SK-N-SH treated with all-trans-retinoic acid at 6 μM for 48 hours (cell line): ENCODE measurements around the gene CCDC57.

ENCODE experiments used
- ATAC-seq: fragments of 200-7000 bp; cut with Tn5 transposase; 3 replicates; pipeline ENCODE4 v1.9.1; 2020; ENCODE audit warnings: mild to moderate bottlenecking, moderate library complexity
- ARNTL ChIP-seq: fragments of 450-650 bp; formaldehyde crosslinking; IDR thresholded peaks from 2 replicates; pipeline ENCODE4 v1.5.0; 2020; ENCODE audit warnings: low read depth, mild to moderate bottlenecking, moderate library complexity, borderline replicate concordance
- BACH2 ChIP-seq: fragments of 250-450 bp; sonication (Bioruptor Pico); IDR thresholded peaks from 2 replicates; pipeline ENCODE4 v1.9.0; 2021; ENCODE audit warnings: mild to moderate bottlenecking, borderline replicate concordance
- CSDC2 ChIP-seq: fragments of 250-450 bp; sonication (Bioruptor Pico); IDR thresholded peaks from 2 replicates; pipeline ENCODE4 v1.5.0; 2020; ENCODE audit warnings: mild to moderate bottlenecking, moderate library complexity
- ESRRG ChIP-seq: fragments of 250-450 bp; sonication (Bioruptor Pico); IDR thresholded peaks from 2 replicates; pipeline ENCODE4 v1.6.1; 2021; ENCODE audit warnings: mild to moderate bottlenecking
- GLIS3 ChIP-seq: fragments of 250-450 bp; sonication (Bioruptor Pico); IDR thresholded peaks from 2 replicates; pipeline ENCODE4 v1.5.0; 2020; ENCODE audit warnings: mild to moderate bottlenecking, moderate library complexity
- ISL1 ChIP-seq: fragments of 250-450 bp; sonication (Bioruptor Pico); IDR thresholded peaks from 2 replicates; pipeline ENCODE4 v2.1.2; 2022; ENCODE audit warnings: mild to moderate bottlenecking, moderate library complexity
- OSR1 ChIP-seq: fragments of 250-450 bp; sonication (Bioruptor Pico); IDR thresholded peaks from 2 replicates; pipeline ENCODE4 v1.8.0; 2022; ENCODE audit warnings: moderate library complexity, mild to moderate bottlenecking, inconsistent platforms
- PPARA ChIP-seq: fragments of 250-450 bp; sonication (Bioruptor Pico); IDR thresholded peaks from 2 replicates; pipeline ENCODE4 v1.5.0; 2020; ENCODE audit warnings: mild to moderate bottlenecking, borderline replicate concordance
- RARB ChIP-seq: fragments of 250-450 bp; sonication (Bioruptor Pico); IDR thresholded peaks from 2 replicates; pipeline ENCODE4 v1.8.0; 2021; ENCODE audit warnings: mild to moderate bottlenecking, moderate library complexity
- SNAI2 ChIP-seq: fragments of 250-450 bp; sonication (Bioruptor Pico); IDR thresholded peaks from 2 replicates; pipeline ENCODE4 v1.5.0; 2020; ENCODE audit warnings: mild to moderate bottlenecking, moderate library complexity
- TCF4 ChIP-seq: fragments of 250-450 bp; sonication (Bioruptor Pico); IDR thresholded peaks from 2 replicates; pipeline ENCODE4 v1.8.0; 2021; ENCODE audit warnings: mild to moderate bottlenecking, moderate library complexity, borderline replicate concordance
- TOX ChIP-seq: fragments of 250-450 bp; sonication (Bioruptor Pico); IDR thresholded peaks from 2 replicates; pipeline ENCODE4 v1.8.0; 2021; ENCODE audit warnings: mild to moderate bottlenecking, moderate library complexity, borderline replicate concordance
- ZC3H10 ChIP-seq: fragments of 250-450 bp; sonication (Bioruptor Pico); IDR thresholded peaks from 2 replicates; pipeline ENCODE4 v1.5.1; 2021; ENCODE audit warnings: mild to moderate bottlenecking, moderate library complexity
- ZFP3 ChIP-seq: fragments of 250-450 bp; sonication (Bioruptor Pico); IDR thresholded peaks from 2 replicates; pipeline ENCODE4 v1.5.0; 2020; ENCODE audit warnings: mild to moderate bottlenecking, moderate library complexity
- ZFP30 ChIP-seq: fragments of 450-650 bp; formaldehyde crosslinking; IDR thresholded peaks from 2 replicates; pipeline ENCODE4 v1.5.0; 2022; ENCODE audit warnings: mild to moderate bottlenecking, moderate library complexity
- ZNF565 ChIP-seq: fragments of 450-650 bp; formaldehyde crosslinking; conservative IDR thresholded peaks from 2 replicates; pipeline ENCODE4 v1.5.0; 2020; ENCODE audit warnings: low read depth, mild to moderate bottlenecking, moderate library complexity
- ZNF70 ChIP-seq: fragments of 450-650 bp; formaldehyde crosslinking; IDR thresholded peaks from 2 replicates; pipeline ENCODE4 v1.5.0; 2020; ENCODE audit warnings: mild to moderate bottlenecking, moderate library complexity
- ZNF8 ChIP-seq: fragments of 450-650 bp; formaldehyde crosslinking; IDR thresholded peaks from 2 replicates; pipeline ENCODE4 v1.5.0; 2020; ENCODE audit warnings: mild to moderate bottlenecking, moderate library complexity
- TF ChIP-seq, protein P1 (sequence below): fragments of 250-450 bp; sonication (Bioruptor Pico); IDR thresholded peaks from 2 replicates; pipeline ENCODE4 v1.5.1; 2021; ENCODE audit warnings: mild to moderate bottlenecking, moderate library complexity
- TF ChIP-seq, protein P2 (sequence below): fragments of 250-450 bp; sonication (Bioruptor Pico); IDR thresholded peaks from 2 replicates; pipeline ENCODE4 v1.8.0; 2021; ENCODE audit warnings: low read depth, mild to moderate bottlenecking, moderate library complexity, borderline replicate concordance
- TF ChIP-seq, protein P3 (sequence below): fragments of 250-450 bp; sonication (Bioruptor Pico); IDR thresholded peaks from 2 replicates; pipeline ENCODE4 v1.5.1; 2020; ENCODE audit warnings: low read depth, mild to moderate bottlenecking, moderate library complexity

CCDC57 gene

DNA sequence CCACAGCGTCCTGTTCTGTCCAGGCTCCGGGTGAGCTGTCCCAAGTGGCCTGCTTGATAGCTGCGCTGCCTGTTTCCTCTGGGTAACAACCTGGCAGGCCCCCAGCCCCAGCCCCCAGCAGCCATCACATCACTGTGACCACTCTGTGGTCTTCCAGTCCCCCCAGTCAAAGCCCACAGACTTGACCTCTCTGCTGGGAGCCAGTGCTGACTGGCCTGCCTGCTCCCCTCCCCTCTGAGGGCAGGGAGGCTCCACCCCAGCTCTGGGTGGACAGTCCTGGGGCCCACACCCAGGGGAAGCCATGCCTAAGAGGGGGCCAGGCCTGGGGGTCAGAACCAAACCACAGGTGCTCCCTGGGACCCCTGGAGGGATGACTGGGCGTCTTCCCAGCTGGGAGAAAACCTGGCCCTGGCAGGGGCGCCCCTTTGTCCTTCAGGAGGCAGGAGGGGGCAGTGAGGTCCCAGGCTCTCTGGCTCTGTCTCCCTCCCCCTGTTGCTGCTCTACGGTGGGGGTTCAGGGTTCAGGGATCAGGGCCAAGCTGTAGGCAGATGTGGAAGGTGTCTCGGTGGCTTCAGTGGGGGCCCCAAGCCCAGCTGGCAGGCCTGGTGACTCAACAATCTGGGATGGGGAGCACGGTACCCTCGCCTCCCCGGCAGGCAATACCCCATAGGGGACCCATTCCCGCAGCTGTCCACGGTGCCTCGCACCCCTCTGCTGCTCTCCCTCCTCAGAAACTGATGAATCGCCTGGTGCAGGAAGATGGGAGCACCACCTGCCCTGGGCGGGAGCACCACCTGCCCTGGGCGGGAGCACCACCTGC lies 14.4 kb upstream of the CCDC57 start:
- no peak for ATAC-seq
- TF ChIP-seq ZFP3 (CRISPR knock-in tag): no peak
- no peak for TF ChIP-seq ZNF565
- no peak for TF ChIP-seq OSR1 (CRISPR knock-in tag)
- TF ChIP-seq ARNTL: no peak
- TF ChIP-seq, protein P1, sequence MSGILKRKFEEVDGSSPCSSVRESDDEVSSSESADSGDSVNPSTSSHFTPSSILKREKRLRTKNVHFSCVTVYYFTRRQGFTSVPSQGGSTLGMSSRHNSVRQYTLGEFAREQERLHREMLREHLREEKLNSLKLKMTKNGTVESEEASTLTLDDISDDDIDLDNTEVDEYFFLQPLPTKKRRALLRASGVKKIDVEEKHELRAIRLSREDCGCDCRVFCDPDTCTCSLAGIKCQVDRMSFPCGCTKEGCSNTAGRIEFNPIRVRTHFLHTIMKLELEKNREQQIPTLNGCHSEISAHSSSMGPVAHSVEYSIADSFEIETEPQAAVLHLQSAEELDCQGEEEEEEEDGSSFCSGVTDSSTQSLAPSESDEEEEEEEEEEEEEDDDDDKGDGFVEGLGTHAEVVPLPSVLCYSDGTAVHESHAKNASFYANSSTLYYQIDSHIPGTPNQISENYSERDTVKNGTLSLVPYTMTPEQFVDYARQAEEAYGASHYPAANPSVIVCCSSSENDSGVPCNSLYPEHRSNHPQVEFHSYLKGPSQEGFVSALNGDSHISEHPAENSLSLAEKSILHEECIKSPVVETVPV (CRISPR knock-in tag): no peak
- no peak for TF ChIP-seq ZNF8 (CRISPR knock-in tag)
- TF ChIP-seq ZFP30 (CRISPR knock-in tag): no peak
- no peak for TF ChIP-seq ZNF70 (CRISPR knock-in tag)
- TF ChIP-seq SNAI2 (CRISPR knock-in tag): no peak
- no peak for TF ChIP-seq ZC3H10 (CRISPR knock-in tag)
- TF ChIP-seq PPARA: no peak
- TF ChIP-seq, protein P2, sequence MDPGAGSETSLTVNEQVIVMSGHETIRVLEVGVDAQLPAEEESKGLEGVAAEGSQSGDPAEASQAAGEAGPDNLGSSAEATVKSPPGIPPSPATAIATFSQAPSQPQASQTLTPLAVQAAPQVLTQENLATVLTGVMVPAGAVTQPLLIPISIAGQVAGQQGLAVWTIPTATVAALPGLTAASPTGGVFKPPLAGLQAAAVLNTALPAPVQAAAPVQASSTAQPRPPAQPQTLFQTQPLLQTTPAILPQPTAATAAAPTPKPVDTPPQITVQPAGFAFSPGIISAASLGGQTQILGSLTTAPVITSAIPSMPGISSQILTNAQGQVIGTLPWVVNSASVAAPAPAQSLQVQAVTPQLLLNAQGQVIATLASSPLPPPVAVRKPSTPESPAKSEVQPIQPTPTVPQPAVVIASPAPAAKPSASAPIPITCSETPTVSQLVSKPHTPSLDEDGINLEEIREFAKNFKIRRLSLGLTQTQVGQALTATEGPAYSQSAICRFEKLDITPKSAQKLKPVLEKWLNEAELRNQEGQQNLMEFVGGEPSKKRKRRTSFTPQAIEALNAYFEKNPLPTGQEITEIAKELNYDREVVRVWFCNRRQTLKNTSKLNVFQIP (CRISPR knock-in tag): no peak
- no peak for TF ChIP-seq TCF4
- no peak for TF ChIP-seq RARB (CRISPR knock-in tag)
- no peak for TF ChIP-seq CSDC2
- TF ChIP-seq BACH2 (CRISPR knock-in tag): no peak
- TF ChIP-seq, protein P3, sequence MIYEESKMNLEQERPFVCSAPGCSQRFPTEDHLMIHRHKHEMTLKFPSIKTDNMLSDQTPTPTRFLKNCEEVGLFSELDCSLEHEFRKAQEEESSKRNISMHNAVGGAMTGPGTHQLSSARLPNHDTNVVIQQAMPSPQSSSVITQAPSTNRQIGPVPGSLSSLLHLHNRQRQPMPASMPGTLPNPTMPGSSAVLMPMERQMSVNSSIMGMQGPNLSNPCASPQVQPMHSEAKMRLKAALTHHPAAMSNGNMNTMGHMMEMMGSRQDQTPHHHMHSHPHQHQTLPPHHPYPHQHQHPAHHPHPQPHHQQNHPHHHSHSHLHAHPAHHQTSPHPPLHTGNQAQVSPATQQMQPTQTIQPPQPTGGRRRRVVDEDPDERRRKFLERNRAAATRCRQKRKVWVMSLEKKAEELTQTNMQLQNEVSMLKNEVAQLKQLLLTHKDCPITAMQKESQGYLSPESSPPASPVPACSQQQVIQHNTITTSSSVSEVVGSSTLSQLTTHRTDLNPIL (CRISPR knock-in tag): no peak

DNA sequence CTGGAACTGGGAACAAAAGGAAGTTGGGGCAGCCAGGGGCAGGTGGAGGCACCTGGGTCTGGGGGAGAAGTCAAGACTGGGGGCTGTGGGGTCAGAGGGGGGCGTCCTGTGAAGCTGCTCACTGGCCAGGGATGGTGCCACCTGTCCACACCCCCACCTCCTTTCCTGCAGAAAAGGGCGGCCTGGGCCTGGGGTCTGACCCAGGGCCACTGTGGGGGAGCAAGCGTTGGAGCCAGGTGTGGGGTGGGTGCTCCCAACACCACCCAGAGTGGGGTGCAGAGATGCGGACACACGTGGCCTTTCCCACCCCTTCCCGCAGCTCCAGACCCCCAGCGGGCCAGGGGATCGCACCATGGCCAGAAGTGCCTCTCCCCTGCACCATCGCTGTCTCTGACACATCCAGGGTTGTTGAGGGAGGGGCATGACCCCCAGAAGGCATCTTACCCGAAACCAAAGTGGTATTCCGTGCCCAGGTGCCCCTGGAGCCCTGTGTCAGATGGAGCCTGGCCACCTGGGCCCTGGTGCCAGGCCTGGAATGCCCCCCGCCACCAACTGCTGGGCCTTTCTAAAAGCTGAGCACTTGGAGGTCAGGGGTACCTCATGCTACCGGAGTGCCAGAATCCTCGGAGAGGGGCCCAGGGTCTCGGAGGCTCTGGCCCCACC lies 13.6 kb upstream of the CCDC57 start:
- TF ChIP-seq CSDC2: no peak
- no peak for TF ChIP-seq ISL1 (CRISPR knock-in tag)
- TF ChIP-seq PPARA: no peak
- TF ChIP-seq ZC3H10 (CRISPR knock-in tag): no peak
- TF ChIP-seq TCF4: no peak
- no peak for TF ChIP-seq OSR1 (CRISPR knock-in tag)
- TF ChIP-seq ZFP30 (CRISPR knock-in tag): no peak
- TF ChIP-seq ARNTL: no peak
- TF ChIP-seq ZFP3 (CRISPR knock-in tag): no peak
- TF ChIP-seq SNAI2 (CRISPR knock-in tag): no peak
- TF ChIP-seq GLIS3 (CRISPR knock-in tag): no peak
- TF ChIP-seq RARB (CRISPR knock-in tag): no peak
- TF ChIP-seq, protein P2 (CRISPR knock-in tag): no peak
- TF ChIP-seq BACH2 (CRISPR knock-in tag): no peak
- no peak for TF ChIP-seq ESRRG (CRISPR knock-in tag)
- no peak for TF ChIP-seq ZNF8 (CRISPR knock-in tag)
- TF ChIP-seq TOX (CRISPR knock-in tag): no peak
- TF ChIP-seq ZNF70 (CRISPR knock-in tag): no peak
- TF ChIP-seq, protein P1 (CRISPR knock-in tag): no peak
- TF ChIP-seq, all 23 proteins: peak for 0
- ATAC-seq: no peak
